Measurements from ENCODE around the gene MT1HL1. TPM values are rescaled to one million over a fixed set of nuclear protein-coding genes. Genes with fewer than 3 reads are reported as not detected.

MT1HL1 gene
- total RNA-seq, 1 experiment from 2014 or later = not detected

DNA sequence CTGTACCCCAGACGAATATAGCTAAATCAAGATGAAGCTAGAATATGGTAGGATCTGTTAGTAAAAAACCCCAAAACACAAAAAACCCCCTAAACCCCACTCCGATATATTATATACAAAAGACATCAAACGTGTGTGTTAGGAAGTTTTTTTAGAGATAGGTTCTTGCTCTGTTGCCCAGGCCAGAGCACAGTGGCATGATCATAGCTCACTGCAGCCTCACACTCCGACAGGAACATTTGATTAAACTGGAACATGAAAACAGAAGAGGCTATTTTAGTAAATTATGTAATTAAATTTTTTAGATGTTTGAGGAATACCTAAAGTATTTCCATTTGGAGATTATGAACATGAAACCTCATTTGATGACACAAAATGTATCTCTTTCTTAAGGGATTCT, 29.6 kb upstream of the MT1HL1 start:
- no peak overlapping the region for H3K14ac ChIP-seq (ENCODE audit: insufficient read depth, low read length)
- H2BK15ac ChIP-seq (ENCODE audit: low read depth, low read length) = no peak overlapping the region
- H3K79me1 ChIP-seq (ENCODE audit: insufficient read depth, low read depth, low read length, poor library complexity, severe bottlenecking) = no peaks in the 10 kb centered on the region
- no peak overlapping the region for H3K23ac ChIP-seq (ENCODE audit: insufficient read length, low read depth, low read length)
- H3K18ac ChIP-seq (ENCODE audit: insufficient read length, low read depth, low read length) = no peak overlapping the region
- no peak overlapping the region for H3K9ac ChIP-seq (ENCODE audit: extremely low read depth, insufficient read length, low read length)
- TF ChIP-seq CTCF (conservative IDR thresholded peaks at IDR 0.05) = no peak
- no peaks in the 10 kb centered on the region for H4K20me1 ChIP-seq (ENCODE audit: control insufficient read depth, insufficient read depth, insufficient read length)
- Mint-ChIP-seq H3K4me3 (no peak overlapping the region), H3K4me1 (peaks cover 24 to 30% of the 10 kb centered on the region in 2 experiments), H3K27ac (no peak overlapping the region), H3K36me3 (ENCODE audit: insufficient read depth in 1 of 3, low read depth in 3 of 3) (no peaks in the 10 kb centered on the region; a peak in 1 of 7 replicates), H3K9me3 (no peaks in the 10 kb centered on the region), H3K27me3 (ENCODE audit: low read depth) (peaks cover 3% of the 10 kb centered on the region)
- H3K27ac ChIP-seq (ENCODE audit: insufficient read length, low read depth, low read length) = no peak overlapping the region
- no peak overlapping the region for H4K8ac ChIP-seq (replicated peaks; ENCODE audit: insufficient read length, low read depth, low read length)
- H2AK5ac ChIP-seq (ENCODE audit: insufficient read length, low read length) = no peak overlapping the region
- H3K4ac ChIP-seq (ENCODE audit: low read depth, low read length) = no peak overlapping the region
- no peaks in the 10 kb centered on the region for H3K23me2 ChIP-seq (ENCODE audit: insufficient read length, low read depth, low read length, poor library complexity, severe bottlenecking)
- no peak overlapping the region for H2BK20ac ChIP-seq (ENCODE audit: low read depth, low read length, poor library complexity, severe bottlenecking)
- WGBS (ENCODE audit: extremely low coverage, insufficient read length, low lambda C conversion rate) = no CpG with 5 or more reads among the region's 4 CpGs
- peaks cover 9% of the 10 kb centered on the region; the same call in 1 of the 2 replicates for H3K4me1 ChIP-seq (ENCODE audit: insufficient read depth, low read length)
- H2BK120ac ChIP-seq (ENCODE audit: low read depth, low read length, poor library complexity, severe bottlenecking) = no peak overlapping the region
- no peak overlapping the region for H2BK12ac ChIP-seq (ENCODE audit: insufficient read length, low read depth, low read length)
- no peak overlapping the region for H3K4me2 ChIP-seq (ENCODE audit: insufficient read depth, insufficient read length, low read length)
- H4K5ac ChIP-seq (ENCODE audit: insufficient read length, low read depth, low read length) = no peak overlapping the region
- no peaks in the 10 kb centered on the region for H3K9me3 ChIP-seq (ENCODE audit: control insufficient read depth, low read depth, low read length)
- no peak overlapping the region for H2BK5ac ChIP-seq (ENCODE audit: insufficient read length, low read length)
- no peak overlapping the region for H4K91ac ChIP-seq (ENCODE audit: insufficient read length, low read depth, low read length)
- no peak overlapping the region for H3T11ph ChIP-seq (ENCODE audit: low read length)
- H3K56ac ChIP-seq (ENCODE audit: insufficient read length, low read depth, low read length) = no peak overlapping the region
- no peaks in the 10 kb centered on the region for H3K79me2 ChIP-seq (ENCODE audit: insufficient read depth, low read length)
- no peak overlapping the region for H2AFZ ChIP-seq (ENCODE audit: low read length)
- H3K27me3 ChIP-seq (ENCODE audit: insufficient read depth, low read length) = no peaks in the 10 kb centered on the region; the same call in 1 of the 2 replicates
- no peak for DNase-seq
